ENCODE data around the gene PHGDH. TPM values are rescaled to one million over a fixed set of nuclear protein-coding genes. Genes with fewer than 3 reads are reported as not detected.

Gene PHGDH
- total and polyA plus RNA-seq, 2 donors (not counting 3 experiments of a cell fraction or from before 2014, with no cell fraction given): 37.9 to 120 TPM

DNA sequence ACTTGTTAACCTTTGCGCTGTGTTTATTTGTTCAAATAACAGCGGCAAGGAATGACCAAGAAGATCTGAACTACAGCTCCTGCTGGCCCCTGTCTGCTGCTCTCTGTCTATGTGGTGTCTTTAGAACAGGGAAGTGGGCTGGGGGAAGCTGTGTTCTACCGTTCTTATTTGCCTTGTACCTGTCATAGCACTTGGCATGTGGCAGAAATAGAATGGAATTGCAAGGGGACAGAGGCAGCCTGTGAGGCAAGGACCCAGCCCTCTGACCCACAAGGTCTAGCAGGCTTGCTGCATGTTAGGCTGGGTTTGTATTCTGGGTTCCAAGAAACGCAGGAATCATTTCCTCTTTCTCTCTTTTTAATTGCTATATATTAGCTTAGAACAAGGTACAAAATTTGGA lies 36.3 kb downstream of the PHGDH start:
- TF ChIP-seq JUN (IDR thresholded peaks at IDR 0.05; ENCODE audit: borderline replicate concordance, insufficient read depth, insufficient read length, low read depth) (no peak), GATA2 (IDR thresholded peaks at IDR 0.05; ENCODE audit: insufficient read depth, insufficient read length, low read depth, low read length) (no peak), POLR2AphosphoS5 (IDR thresholded peaks at IDR 0.05; ENCODE audit: insufficient read depth, low read depth, low read length) (no peak), POLR2A (IDR thresholded peaks at IDR 0.05; ENCODE audit: low read depth, low read length) (no peak), MYC (IDR thresholded peaks at IDR 0.05; ENCODE audit: low read depth, low read length) (no peak), FOS (IDR thresholded peaks at IDR 0.05; ENCODE audit: borderline replicate concordance, insufficient read depth, low read length) (no peak), EZH2 (IDR thresholded peaks at IDR 0.05; ENCODE audit: borderline replicate concordance, low read depth, low read length, severe bottlenecking) (no peak)
- TF ChIP-seq, protein P1, sequence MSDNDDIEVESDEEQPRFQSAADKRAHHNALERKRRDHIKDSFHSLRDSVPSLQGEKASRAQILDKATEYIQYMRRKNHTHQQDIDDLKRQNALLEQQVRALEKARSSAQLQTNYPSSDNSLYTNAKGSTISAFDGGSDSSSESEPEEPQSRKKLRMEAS (IDR thresholded peaks at IDR 0.05; ENCODE audit: insufficient read depth, insufficient read length): no peak
- TF ChIP-seq, protein P2, sequence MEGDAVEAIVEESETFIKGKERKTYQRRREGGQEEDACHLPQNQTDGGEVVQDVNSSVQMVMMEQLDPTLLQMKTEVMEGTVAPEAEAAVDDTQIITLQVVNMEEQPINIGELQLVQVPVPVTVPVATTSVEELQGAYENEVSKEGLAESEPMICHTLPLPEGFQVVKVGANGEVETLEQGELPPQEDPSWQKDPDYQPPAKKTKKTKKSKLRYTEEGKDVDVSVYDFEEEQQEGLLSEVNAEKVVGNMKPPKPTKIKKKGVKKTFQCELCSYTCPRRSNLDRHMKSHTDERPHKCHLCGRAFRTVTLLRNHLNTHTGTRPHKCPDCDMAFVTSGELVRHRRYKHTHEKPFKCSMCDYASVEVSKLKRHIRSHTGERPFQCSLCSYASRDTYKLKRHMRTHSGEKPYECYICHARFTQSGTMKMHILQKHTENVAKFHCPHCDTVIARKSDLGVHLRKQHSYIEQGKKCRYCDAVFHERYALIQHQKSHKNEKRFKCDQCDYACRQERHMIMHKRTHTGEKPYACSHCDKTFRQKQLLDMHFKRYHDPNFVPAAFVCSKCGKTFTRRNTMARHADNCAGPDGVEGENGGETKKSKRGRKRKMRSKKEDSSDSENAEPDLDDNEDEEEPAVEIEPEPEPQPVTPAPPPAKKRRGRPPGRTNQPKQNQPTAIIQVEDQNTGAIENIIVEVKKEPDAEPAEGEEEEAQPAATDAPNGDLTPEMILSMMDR (IDR thresholded peaks at IDR 0.05; ENCODE audit: extremely low read depth in 1 of 2, insufficient read depth in 1 of 2, low read depth in 1 of 2, low read length in 2 of 2): no peak
- dilution Hi-C loops (cut with MboI; ENCODE audit: extremely low pct_ligation_motif_present, low sequenced_read_pairs): no loop called here
- H2AFZ ChIP-seq (ENCODE audit: low read depth, low read length): no peak overlapping the region
- H3K79me2 ChIP-seq (ENCODE audit: control insufficient read depth, insufficient read depth, low read length): no peaks in the 10 kb centered on the region
- DNase-seq (ENCODE audit: low read depth, low spot score): no peak
- no peak overlapping the region for H3K9ac ChIP-seq (replicated peaks; ENCODE audit: extremely low read depth, insufficient read depth, low read length)
- H3K4me1 ChIP-seq (ENCODE audit: control insufficient read depth, extremely low read depth, insufficient read depth, low read length): no peaks in the 10 kb centered on the region
- H4K20me1 ChIP-seq (replicated peaks; ENCODE audit: control insufficient read depth, extremely low read depth, insufficient read depth, low read length): no peaks in the 10 kb centered on the region
- H3K4me2 ChIP-seq (ENCODE audit: insufficient read depth, low read length): no peak overlapping the region
- no peaks in the 10 kb centered on the region for H3K9me3 ChIP-seq (replicated peaks; ENCODE audit: control insufficient read depth, insufficient read depth, low read length)
- peaks cover 5 to 22% of the 10 kb centered on the region in 2 experiments for H3K27me3 ChIP-seq (ENCODE audit: control insufficient read depth in 2 of 2, insufficient read depth in 2 of 2, low read length in 2 of 2)
- no peak for FAIRE-seq
- no peak overlapping the region for H3K4me3 ChIP-seq (replicated peaks in 1 of 3; ENCODE audit: insufficient read depth in 1 of 3, low read depth in 1 of 3, low read length in 3 of 3)
- H3K9me1 ChIP-seq (replicated peaks; ENCODE audit: control insufficient read depth, extremely low read depth, insufficient read depth, low read length): no peaks in the 10 kb centered on the region
- H3K27ac ChIP-seq (ENCODE audit: insufficient read depth, low read depth, low read length): no peak overlapping the region
- H3K36me3 ChIP-seq (ENCODE audit: control insufficient read depth in 2 of 2, extremely low read depth in 1 of 2, insufficient read depth in 2 of 2, low read length in 2 of 2): no peaks in the 10 kb centered on the region
- intact Hi-C loops (cut with micrococcal nuclease): no loop called here
- CTCF ChIA-PET: interaction anchor here (1.8 to 1.9 kb wide), 2 partner anchors 9 to 137 kb away, joined by 5 to 7 read pairs; no protein-coding TSS in a partner anchor
- POLR2A ChIA-PET: no interaction called here
- BruUV-seq (replicated peaks): no TSS peak
